Coronary artery (tissue), 2 donors: ENCODE data around the gene ETV6.
A peak's percentile ranks its signal among the peaks of the same experiment; 100 is the strongest.

Source experiments
- DNase-seq: peaks from one replicate; pipeline ENCODE4 v3.0.0-alpha.2; 2017; ENCODE audit warnings: low spot score
- H3K27ac ChIP-seq, 2 donors: fragments of 200-600 bp; sonication (generic); one replicate each; pipeline ENCODE4 v1.5.1; 2016 to 2019
- H3K4me3 ChIP-seq: fragments of 200-600 bp; sonication (generic); 2 replicates; pipeline ENCODE4 v1.5.1; 2016; ENCODE audit warnings: mild to moderate bottlenecking, moderate library complexity
- TF ChIP-seq, protein P1 (sequence below): fragments of 200-600 bp; sonication (generic); IDR thresholded peaks from one replicate; pipeline ENCODE4 v1.5.1; 2019; ENCODE audit warnings: antibody characterized with exemption

The ETV6 gene

DNA sequence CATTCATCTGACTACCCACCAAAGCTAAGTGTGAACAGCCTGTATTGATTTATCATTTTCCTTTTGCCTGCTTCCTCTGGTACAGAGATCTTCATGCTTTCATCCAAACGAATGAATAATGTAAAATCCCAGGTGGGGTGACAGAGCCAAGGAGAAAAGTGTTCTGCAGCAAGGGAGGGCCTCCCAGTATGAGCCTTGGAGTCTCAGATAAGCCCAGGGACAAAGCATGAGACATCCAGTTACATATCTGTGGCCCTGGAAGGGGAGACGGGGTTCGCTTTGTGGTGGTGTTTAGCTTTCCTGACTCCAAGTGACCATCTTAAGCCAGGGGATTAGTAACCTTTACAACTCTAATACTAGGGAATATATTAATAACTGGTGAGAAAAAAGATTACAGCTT lies 177.1 kb downstream of the ETV6 start:
- H3K4me3 ChIP-seq, result no peak overlapping the region
- TF ChIP-seq, protein P1, sequence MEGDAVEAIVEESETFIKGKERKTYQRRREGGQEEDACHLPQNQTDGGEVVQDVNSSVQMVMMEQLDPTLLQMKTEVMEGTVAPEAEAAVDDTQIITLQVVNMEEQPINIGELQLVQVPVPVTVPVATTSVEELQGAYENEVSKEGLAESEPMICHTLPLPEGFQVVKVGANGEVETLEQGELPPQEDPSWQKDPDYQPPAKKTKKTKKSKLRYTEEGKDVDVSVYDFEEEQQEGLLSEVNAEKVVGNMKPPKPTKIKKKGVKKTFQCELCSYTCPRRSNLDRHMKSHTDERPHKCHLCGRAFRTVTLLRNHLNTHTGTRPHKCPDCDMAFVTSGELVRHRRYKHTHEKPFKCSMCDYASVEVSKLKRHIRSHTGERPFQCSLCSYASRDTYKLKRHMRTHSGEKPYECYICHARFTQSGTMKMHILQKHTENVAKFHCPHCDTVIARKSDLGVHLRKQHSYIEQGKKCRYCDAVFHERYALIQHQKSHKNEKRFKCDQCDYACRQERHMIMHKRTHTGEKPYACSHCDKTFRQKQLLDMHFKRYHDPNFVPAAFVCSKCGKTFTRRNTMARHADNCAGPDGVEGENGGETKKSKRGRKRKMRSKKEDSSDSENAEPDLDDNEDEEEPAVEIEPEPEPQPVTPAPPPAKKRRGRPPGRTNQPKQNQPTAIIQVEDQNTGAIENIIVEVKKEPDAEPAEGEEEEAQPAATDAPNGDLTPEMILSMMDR, result no peak
- DNase-seq, result no peak
- peak overlapping the region in 1 of 2 donors; percentile 67 for H3K27ac ChIP-seq

DNA sequence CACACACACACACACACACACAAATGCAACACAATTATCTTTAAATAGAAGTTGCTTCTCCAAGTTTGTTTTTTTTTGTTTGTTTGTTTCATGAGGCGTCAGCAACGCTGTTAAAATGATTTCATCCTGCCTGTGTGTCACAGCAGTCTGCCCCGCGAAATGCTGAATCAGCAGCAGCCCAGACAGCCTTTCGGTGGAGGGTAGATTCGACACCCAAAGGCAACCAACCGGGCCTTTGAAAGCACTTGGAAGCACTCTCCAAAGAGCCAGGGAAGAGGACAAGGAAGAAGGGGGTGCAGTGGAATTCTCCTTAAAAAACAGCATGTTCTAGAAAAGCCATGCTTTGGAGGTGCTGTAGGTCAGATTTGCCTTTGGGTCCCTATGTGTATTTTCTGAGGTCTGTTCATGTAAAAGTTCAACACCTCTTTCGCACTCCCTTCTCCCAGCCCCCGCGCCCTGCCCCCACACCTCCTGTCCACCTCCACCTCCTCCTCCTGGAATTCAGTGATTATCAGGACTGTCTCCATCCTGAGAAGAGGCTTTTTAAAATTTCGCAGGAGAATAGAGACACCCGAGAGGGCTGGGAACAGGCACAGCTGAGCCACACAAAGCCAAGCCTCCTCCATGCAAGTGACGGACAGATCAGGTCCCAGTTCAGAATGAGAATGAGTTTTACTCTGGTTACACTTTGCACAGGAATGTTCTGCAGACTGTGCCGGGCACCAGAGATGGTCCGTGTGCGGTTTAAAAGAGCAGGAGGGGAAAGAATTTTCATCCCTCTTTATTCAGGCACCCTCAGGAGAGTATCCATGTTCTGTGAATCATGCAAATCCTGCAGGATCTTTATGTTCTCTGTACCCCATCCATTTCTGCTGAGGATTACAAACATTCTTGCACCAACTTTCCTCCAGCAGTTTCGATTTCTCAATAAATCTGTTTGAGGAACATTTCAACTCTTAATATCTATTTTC lies 177.9 kb downstream of the ETV6 start:
- TF ChIP-seq, protein P1, result no peak
- Histone ChIP-seq H3K4me3 (peak overlapping the region; percentile 32), H3K27ac (peak overlapping the region; percentile 55 to 80)
- no peak for DNase-seq

DNA sequence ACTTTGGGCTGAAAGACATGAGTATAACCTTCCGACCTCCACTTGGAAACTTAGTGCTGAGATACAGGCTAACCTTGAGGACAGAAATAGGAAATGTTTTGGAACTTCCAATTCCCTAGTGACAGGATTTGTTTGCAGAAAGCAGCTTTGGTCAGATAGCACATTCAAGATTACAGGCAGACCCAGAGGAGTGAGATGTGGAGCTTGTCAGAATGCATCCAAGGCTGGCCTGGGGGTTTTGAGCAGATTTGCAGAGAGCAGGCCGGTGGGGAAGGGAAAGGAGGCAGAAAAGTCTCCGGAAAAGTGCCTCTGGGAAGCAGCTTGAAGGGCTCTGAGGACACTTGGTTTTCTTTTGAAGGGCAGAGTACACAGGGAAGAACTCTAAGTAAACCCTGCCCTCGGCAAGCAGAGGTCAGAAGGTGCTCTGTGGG lies 180.3 kb downstream of the ETV6 start:
- H3K4me3 ChIP-seq, result peak overlapping the region; percentile 2
- peak overlapping the region; percentile 72 to 79 for H3K27ac ChIP-seq
- TF ChIP-seq, protein P1, result no peak
- DNase-seq, result no peak

DNA sequence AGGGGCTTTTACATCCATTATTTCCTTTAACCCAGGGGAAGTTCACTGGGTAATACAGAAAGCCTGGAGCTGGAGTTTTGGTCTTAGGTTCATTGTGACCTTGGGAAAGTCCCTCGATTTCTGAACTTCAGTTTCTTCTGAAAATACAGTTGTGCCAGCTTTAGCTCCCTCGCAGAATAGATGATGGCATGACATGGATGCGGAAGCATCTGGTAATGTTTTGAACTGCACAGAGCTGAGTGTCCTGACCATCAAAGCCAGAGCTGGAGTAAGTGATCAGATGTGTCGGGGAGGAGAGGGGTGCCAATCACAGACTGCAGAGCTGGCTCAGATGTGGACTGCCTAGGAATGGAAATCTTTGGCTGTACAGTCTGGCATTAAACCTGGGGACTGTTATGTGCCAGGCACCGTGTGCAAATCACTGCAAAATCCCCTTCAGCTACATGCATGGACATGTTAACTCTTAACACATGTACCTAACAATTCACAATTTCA lies 180.9 kb downstream of the ETV6 start:
- peak overlapping the region; percentile 72 to 79 for H3K27ac ChIP-seq

DNA sequence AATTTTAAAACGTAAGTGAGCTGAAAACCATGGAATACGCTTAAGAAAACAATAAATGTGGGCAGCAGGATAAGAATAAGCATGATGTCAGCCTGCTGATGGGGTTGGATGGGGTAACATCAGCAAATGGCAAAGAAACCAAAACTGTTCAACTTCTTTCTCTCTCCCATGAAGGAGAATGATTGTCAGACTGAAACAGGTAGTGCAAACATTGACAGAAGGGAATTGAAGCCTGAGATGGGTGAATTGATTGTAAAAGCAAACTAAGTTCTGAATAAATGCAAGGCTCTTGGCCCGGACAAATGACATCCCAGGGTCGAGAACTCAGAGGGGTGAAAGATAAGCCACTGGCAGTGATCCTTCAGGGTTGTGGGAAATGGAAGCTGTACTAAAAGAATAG lies 182.6 kb downstream of the ETV6 start:
- H3K4me3 ChIP-seq, result no peak overlapping the region
- H3K27ac ChIP-seq, result peak overlapping the region; percentile 7 to 72
- DNase-seq, result no peak
- TF ChIP-seq, protein P1, result no peak

More for the DNA sequence above, 180.9 kb downstream of the ETV6 start:
- peak overlapping the region; percentile 2 for H3K4me3 ChIP-seq
- DNase-seq, result no peak
- TF ChIP-seq, protein P1, result no peak

DNA sequence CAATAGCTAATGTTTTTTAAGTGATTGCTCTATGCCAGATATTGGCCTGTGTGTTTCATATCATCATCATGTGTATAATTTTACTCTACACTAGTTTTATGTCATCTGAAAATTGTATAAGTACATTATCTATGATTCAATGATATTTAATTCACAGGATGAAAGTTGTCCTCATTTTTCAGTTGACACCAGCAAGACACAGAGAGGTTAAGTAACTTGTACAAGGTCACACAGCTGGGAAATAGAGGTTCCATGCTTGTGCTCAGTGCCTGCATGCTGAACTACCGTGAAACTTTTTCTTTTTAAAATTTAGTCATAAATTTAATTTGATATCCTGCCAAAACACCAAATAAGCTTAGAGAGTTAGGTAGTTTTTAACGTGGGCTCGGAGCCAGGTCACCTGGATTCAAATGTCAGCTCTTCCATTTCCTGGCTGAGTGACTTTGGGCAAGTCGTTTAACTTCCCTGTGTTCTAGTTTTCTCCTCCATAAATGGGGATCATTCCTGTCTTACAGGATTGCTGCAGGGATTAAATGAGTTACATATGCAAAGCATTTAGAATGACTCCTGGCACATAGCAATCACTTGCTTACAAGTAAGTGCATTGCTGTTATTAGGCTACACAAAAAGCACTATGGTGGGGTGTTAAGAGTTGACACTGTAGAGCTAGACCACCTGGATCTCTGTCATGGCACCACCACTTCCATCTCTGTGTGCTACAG lies 183.9 kb downstream of the ETV6 start:
- TF ChIP-seq, protein P1, result no peak
- H3K4me3 ChIP-seq, result no peak overlapping the region
- H3K27ac ChIP-seq, result peak overlapping the region in 1 of 2 donors; percentile 71
- DNase-seq, result no peak
